H1 (cell line): ENCODE data around the gene CST5.

Experiments
- ASH2L ChIP-seq: fragments of 200-600, 300-600 bp; sonication (generic); IDR thresholded peaks from one replicate; pipeline ENCODE4 v1.7.1; 2017; ENCODE audit warnings: low read length
- CBX5 ChIP-seq: fragments of 300-800, 300-1000 bp; sonication (generic); IDR thresholded peaks from 2 replicates; pipeline ENCODE4 v1.7.1; 2016; ENCODE audit warnings: antibody characterized with exemption, low read length, low read depth

DNA sequence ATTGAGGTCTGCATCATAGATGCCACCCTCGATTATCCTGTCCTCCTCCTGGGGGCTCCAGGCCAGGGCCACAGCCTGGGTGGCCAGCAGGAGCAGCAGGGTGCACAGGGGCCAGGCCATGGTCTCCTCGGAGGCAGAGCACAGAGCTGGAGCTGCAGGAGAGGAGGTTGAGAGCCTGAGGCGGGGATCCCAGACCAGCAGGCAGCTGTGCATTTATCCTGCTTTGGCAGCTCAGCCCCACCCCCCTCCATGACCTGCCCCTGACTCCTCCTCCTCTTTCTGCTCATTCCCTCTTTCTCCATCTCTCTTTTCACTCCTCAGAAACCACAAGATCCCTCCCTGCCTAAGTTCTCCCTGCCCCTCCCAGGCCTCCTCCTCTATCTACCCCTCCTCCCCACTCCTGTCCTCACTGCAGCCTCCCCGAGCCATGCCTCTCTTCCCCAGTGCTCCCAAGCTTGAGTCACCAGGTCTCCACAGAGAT is 53.0 kb downstream of the CST5 start, which contains the start of gene CST2:
- TF ChIP-seq CBX5, result no peak
- TF ChIP-seq ASH2L, result no peak
